ENCODE measurements around the gene DDX10.

DNA sequence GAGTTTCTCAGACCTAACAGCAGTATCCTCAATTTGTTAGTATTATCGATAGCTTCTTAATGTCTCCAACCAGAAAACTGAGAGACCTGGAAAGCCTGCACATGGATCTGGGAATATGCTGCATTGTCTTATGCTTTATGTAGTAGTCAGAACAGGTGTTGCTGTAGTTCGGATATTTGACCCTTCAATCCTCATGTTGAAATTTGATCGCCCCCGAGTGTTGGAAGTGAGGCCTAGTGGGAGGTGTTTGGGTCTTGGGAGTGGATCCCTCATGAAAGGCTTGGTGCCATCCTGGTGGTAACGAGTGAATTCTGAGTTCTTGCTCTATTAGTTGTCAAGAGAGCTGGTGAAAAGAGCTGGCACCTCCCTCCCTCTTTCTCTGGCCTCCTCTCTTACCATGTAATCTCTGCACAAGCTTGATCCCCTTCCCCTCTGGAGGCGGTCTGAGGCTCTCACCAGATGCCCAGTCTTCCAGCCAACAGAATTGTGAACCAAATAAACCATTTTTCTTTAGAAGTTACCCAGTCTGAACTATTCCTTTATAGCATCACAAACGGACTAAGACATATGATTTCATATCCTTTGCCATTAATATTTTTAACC, 227.1 kb downstream of the DDX10 start:
- no peak for TF ChIP-seq POLR2AphosphoS5 (IDR thresholded peaks at IDR 0.05)
- TF ChIP-seq POLR2A (IDR thresholded peaks at IDR 0.05) = no peak
